AG04450 (cell line): ENCODE measurements around the gene LMOD2. TPM values are rescaled to one million over a fixed set of nuclear protein-coding genes. Genes with fewer than 3 reads are reported as not detected.

Experiments
- CTCF ChIA-PET: fragments of 300-600, 350-600 bp; formaldehyde crosslinking; extraction: SDS; loops from one replicate; lab custom pipeline; 2022; ENCODE audit warnings: antibody characterized with exemption, inconsistent platforms; lab: Charles Lee
- POLR2A ChIA-PET: fragments of 350-600 bp; formaldehyde crosslinking; extraction: SDS; loops from one replicate; lab custom pipeline; 2021; ENCODE audit warnings: antibody characterized with exemption, inconsistent platforms; lab: Yijun Ruan, JAX
- DNase-seq: peaks from one replicate; pipeline ENCODE4 v3.0.0-alpha.2; 2011; ENCODE audit warnings: low read depth, low spot score
- H3K27ac ChIP-seq: one replicate; pipeline ENCODE4 v1.5.1; 2012; ENCODE audit warnings: low read depth, low read length, control low read depth
- H3K27me3 ChIP-seq: one replicate; pipeline ENCODE4 v1.6.0; 2012; ENCODE audit warnings: low read length; ENCODE audit not compliant: control insufficient read depth, insufficient read depth
- H3K4me3 ChIP-seq: 2 replicates; pipeline ENCODE4 v1.5.1; 2011; ENCODE audit warnings: mild to moderate bottlenecking, low read depth, low read length, control low read depth
- H3K9me3 ChIP-seq: 2 replicates; pipeline ENCODE4 v1.5.1; 2012; ENCODE audit warnings: low read length; ENCODE audit not compliant: control insufficient read depth, insufficient read depth
- polyA plus RNA-seq: library from polyadenylated mRNA; depleted of rRNA; stranded (reverse); fragments of >200 nt; gene quantifications from 2 replicates; pipeline ENCODE4 v1.2.3, GENCODE V29; 2011
- TF ChIP-seq, protein P1 (sequence below): IDR thresholded peaks from 2 replicates; pipeline ENCODE4 v1.5.1; 2011; ENCODE audit warnings: low read depth, low read length, control low read depth, inconsistent platforms

Gene LMOD2
- polyA plus RNA-seq, 1 experiment: not detected

DNA sequence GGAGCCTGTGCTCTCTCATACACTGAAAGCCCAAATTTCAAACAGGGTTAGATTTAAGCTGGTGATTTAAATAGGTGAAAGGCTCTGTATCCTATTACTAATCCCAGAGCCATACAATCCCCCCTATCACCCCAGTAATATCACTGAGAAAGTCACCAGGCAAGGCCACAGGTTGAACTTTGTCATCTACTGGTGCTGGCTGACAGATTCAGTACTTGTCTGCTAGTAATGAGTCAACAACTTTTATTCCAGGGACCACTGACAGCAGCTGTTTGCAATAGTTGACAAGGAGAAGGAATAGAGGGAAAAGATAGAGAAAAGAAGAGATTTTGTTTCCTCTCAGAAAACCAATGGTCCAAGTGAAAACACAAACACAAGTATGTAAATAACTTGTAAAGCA, 43.6 kb upstream of the LMOD2 start:
- ChIA-PET POLR2A (no interaction called here), CTCF (interaction anchor here (1.3 kb wide), 1 partner anchor 12 kb away, joined by 3 read pairs; no protein-coding TSS in a partner anchor)
- Histone ChIP-seq H3K9me3 (no peaks in the 10 kb centered on the region), H3K4me3 (no peak overlapping the region), H3K27me3 (no peaks in the 10 kb centered on the region), H3K27ac (no peak overlapping the region)
- TF ChIP-seq, protein P1, sequence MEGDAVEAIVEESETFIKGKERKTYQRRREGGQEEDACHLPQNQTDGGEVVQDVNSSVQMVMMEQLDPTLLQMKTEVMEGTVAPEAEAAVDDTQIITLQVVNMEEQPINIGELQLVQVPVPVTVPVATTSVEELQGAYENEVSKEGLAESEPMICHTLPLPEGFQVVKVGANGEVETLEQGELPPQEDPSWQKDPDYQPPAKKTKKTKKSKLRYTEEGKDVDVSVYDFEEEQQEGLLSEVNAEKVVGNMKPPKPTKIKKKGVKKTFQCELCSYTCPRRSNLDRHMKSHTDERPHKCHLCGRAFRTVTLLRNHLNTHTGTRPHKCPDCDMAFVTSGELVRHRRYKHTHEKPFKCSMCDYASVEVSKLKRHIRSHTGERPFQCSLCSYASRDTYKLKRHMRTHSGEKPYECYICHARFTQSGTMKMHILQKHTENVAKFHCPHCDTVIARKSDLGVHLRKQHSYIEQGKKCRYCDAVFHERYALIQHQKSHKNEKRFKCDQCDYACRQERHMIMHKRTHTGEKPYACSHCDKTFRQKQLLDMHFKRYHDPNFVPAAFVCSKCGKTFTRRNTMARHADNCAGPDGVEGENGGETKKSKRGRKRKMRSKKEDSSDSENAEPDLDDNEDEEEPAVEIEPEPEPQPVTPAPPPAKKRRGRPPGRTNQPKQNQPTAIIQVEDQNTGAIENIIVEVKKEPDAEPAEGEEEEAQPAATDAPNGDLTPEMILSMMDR: no peak
- DNase-seq: no peak

DNA sequence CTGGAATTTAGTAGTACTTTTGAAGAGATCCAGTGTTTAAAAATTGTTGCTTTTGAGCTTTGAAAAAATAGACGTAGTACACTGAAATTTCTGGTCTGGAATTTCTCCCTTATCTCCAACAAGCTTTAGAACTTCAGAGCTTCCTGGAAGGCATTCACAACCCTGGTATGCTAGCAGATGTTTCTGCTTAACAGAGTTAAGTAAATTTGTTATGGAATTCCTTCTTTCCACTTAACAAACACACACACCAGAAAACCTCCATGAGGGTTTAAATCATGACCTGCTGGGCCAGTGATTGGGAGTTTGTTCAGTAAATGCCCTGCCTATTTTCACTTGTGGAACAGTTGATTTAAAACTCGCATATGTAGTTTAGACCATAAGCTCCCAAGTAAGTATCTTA, 40.3 kb upstream of the LMOD2 start:
- peaks cover 3% of the 10 kb centered on the region for H3K27me3 ChIP-seq
- POLR2A ChIA-PET: no interaction called here
- TF ChIP-seq, protein P1: no peak
- H3K4me3 ChIP-seq: no peak overlapping the region
- H3K27ac ChIP-seq: no peak overlapping the region
- CTCF ChIA-PET: interaction anchor here (0.8 to 1.4 kb wide), 3 partner anchors 34 to 183 kb away, joined by 3 to 4 read pairs (median 4); no protein-coding TSS in a partner anchor
- DNase-seq: peak; percentile 21
- no peaks in the 10 kb centered on the region for H3K9me3 ChIP-seq

DNA sequence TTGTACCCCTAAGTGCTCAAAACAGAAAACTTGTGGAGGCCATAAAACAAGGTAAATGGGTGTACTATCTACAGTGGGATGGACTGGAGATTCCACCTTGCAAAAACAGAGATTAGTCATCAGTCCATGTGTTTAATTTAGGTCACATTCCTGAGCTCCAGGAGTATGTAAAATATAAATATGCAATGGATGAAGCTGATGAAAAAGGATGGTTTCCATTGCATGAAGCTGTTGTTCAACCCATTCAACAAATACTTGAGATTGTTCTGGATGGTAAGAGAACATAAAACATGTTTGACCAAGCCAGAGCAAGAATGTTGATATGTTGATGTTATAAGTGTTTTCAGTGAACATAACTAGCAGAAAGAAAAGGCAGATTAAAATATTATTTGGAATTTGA, 39.4 kb upstream of the LMOD2 start:
- Histone ChIP-seq H3K27ac (no peak overlapping the region), H3K27me3 (peaks cover 3% of the 10 kb centered on the region), H3K4me3 (no peak overlapping the region), H3K9me3 (no peaks in the 10 kb centered on the region)
- ChIA-PET CTCF (interaction anchor here (0.8 to 1.4 kb wide), 4 partner anchors 34 to 257 kb away, joined by 3 to 4 read pairs (median 4); no protein-coding TSS in a partner anchor), POLR2A (no interaction called here)
- no peak for DNase-seq
- TF ChIP-seq, protein P1: no peak

DNA sequence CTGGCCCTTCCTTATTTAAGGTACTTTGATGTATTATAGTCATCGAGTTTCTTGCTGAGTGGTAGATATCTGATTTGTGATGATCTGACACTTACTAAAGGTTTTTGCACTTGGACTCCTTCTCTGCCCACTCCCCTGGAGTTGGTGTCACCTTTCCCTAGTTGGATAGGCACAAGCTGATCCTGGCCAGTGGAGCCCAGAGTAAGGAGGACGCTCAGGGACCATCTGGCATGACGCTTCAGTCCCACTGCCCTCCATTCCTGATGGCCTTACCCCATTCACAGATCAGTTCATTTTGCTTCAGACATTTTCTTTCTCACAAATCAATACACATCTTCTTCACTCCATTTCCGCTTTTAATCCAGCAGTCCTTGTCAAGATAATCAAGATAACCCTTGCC, 34.0 kb upstream of the LMOD2 start:
- Histone ChIP-seq H3K27me3 (peaks cover 3% of the 10 kb centered on the region), H3K27ac (no peak overlapping the region), H3K4me3 (no peak overlapping the region), H3K9me3 (no peaks in the 10 kb centered on the region)
- no peak for DNase-seq
- TF ChIP-seq, protein P1: no peak
- CTCF ChIA-PET: no interaction called here
- POLR2A ChIA-PET: no interaction called here

DNA sequence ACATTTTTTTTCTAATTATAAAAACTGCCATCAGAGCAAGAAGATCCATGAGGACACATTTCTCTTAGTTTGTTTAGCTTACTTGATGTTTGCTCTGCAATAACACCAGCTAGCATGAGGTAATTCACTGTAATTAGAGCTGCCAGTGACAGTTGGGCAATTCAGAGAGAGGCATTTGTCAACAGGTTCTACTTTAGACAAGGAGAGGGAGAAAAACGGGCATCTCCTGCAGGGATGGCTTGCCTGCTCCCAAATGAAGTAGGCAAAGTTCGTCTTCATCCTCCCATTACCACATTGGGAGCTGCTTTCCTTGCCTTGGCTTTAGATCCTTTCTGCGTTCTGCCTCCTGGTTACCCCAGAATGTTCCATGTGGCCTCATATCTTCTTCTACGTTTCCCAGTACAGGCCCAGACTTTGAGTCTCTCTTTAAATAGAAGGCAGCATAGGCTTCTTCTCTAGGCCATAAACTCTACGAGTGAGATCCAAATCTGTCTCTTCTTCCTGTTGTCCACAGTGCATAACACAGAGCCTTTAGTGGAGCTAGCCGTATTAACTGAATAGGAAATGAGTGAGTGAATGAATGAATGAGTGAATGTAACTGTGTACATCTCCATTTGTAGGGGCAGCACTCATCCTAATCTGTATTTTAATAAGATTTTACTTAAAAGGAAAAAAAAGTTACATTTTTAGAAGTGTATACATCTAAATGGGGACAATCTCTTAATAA, 32.8 kb upstream of the LMOD2 start:
- POLR2A ChIA-PET: no interaction called here
- TF ChIP-seq, protein P1: no peak

More for the DNA sequence above, 32.8 kb upstream of the LMOD2 start:
- CTCF ChIA-PET: interaction anchor here (1.1 kb wide), 1 partner anchor 242 kb away, joined by 3 read pairs; no protein-coding TSS in a partner anchor
- DNase-seq: no peak
- no peak overlapping the region for H3K4me3 ChIP-seq
- no peak overlapping the region for H3K27ac ChIP-seq
- peaks cover 3% of the 10 kb centered on the region for H3K27me3 ChIP-seq
- H3K9me3 ChIP-seq: no peaks in the 10 kb centered on the region
